GM10266 (cell line): Measurements from ENCODE around the gene COL15A1.

Experiments
- DNase-seq: peaks from one replicate; pipeline ENCODE4 v3.0.0; 2012; ENCODE audit errors: extremely low spot score
- CTCF ChIP-seq: IDR thresholded peaks from 2 replicates; pipeline ENCODE4 v1.5.1; 2012; ENCODE audit warnings: mild to moderate bottlenecking, low read depth; ENCODE audit not compliant: control insufficient read depth, insufficient read depth; ENCODE audit errors: missing control alignments

COL15A1 gene

DNA sequence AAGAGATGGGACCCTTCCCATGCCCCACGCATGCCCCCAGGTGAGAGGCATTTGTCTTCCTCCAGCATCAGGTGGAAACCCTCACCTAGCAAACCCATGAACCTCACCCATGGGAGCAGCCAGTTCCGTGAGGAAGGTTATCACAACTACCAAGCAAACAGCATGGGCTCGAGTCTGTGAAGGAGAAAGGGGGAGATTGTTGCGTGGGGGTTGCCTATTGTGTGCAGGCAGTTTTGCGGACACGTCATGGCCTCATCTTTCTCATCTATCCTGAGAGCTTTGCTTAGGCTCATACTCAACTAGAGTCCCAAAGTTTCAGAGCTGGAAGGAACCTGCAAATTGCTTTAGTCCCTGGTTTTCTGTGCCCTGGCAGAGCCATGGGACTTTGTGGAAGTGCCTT, 87.6 kb downstream of the COL15A1 start:
- no peak for TF ChIP-seq CTCF
- no peak for DNase-seq

DNA sequence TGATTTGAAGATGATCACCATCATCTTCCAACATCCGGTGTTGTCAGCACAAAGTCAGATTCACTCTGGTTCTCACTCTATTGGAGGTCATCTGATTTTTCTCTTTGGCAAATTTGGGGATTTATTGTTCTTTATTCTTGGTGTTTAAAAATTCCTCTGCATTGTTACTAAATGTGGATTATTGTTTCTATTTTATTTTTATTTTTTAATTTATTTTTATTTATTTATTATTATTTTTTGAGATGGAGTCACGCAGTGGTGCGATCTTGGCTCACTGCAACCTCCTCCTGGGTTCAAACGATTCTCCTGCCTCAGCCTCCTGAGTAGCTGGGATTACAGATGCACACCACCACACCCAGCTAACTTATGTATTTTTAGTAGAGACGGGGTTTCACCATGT, 88.3 kb downstream of the COL15A1 start:
- TF ChIP-seq CTCF = no peak
- DNase-seq = no peak

DNA sequence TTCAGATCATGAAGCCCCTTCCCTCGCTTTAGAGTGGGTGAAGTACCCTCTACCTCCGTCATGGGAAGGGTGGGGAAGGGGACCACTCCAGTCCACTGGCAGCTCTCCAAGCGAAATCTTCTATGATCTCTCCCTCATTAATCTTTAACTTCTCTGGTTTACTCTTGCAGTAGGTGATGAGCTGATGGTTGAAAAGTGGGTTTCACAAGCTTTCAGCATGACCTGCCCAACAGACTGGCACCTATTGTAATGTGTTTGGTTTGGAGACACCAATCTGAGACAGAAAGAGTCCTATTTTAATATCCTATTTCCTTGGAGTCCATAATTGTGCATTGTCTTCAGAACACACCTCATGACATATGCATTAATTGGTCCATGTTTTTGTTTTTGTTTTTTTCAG, 90.4 kb downstream of the COL15A1 start:
- TF ChIP-seq CTCF = no peak
- no peak for DNase-seq

GRCh38 chr9:99035313-99035712, 91.6 kb downstream of the COL15A1 start:
- no peak for DNase-seq
- no peak for TF ChIP-seq CTCF

- DNase-seq = no peak
- TF ChIP-seq CTCF = no peak
Observed at GRCh38 chr9:99037769-99038483, 94.2 kb downstream of the COL15A1 start.

DNA sequence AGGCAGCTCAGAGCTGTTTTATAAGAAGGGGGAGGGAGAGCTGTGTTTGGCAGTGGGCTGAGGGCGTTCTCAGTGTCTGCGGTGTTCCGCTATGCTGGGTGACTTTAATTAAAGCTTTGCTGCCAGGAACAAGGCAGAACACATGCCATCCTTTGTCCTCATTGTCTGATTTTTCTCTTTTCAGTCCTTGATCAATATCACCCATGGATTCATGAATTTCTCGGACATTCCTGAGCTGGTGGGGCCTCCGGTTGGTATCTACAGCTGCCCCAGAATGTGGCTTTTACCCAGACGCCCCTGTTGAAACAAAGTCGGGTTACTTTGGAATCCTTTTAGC, 94.7 kb downstream of the COL15A1 start:
- no peak for DNase-seq
- TF ChIP-seq CTCF = no peak

DNA sequence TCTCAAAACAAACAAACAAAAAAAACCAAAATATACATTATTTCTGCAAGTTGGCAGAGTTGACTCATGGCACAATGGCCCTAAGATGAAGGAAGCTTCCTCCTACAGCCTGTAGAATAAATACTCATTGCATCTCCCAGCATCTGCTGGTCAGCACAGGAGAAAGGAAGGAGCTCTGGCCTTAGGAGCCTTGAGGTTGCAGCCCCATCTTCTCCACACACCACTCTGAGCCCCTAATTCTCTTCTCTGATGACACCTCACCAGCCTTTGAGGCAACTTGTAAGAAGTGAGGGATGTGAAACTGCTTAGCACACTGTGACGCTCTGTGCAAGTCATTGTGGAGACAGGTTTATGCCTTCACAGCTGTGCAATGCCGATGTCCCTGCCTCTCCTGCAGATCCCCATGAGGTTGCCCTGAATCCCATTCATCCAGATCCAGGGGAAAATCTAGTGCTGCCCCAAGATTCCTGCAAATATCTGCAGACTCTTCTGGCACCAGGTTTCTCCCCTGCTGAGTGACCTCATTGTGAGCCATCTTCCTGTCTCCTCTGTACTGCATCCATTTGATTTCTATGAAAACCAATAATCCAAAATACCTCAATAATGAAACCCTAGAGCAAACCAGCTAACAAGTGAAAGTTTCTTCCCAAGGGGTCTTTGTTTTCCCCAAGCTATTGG, 95.9 kb downstream of the COL15A1 start:
- no peak for TF ChIP-seq CTCF
- DNase-seq = no peak
